ENCODE measurements around the gene KREMEN1.

- TF ChIP-seq CTCF (IDR thresholded peaks at IDR 0.05; ENCODE audit: low read depth, low read length, missing input control) = no peak
- TF ChIP-seq ZBTB33 (IDR thresholded peaks at IDR 0.05) = no peak
- TF ChIP-seq FOXA2 (IDR thresholded peaks at IDR 0.05) = no peak
- no peak for TF ChIP-seq YY1 (IDR thresholded peaks at IDR 0.05)
- peak in 1 of 2 donors; percentile 31 for TF ChIP-seq HNF4A (conservative IDR thresholded peaks at IDR 0.05)
- peak; percentile 43 to 65 for TF ChIP-seq RXRA (IDR thresholded peaks at IDR 0.05)
- no peak for TF ChIP-seq JUND (IDR thresholded peaks at IDR 0.05)
Measured at GRCh38 chr22:29128891-29129807, 56.3 kb downstream of the KREMEN1 start.

Measured in liver (tissue), 3 donors.